HEK293 (cell line): ENCODE results near the gene NKX6-1.
A peak's percentile ranks its signal among the peaks of the same experiment; 100 is the strongest.

ENCODE experiments used
- CTCF ChIA-PET: fragments of 350-600 bp; formaldehyde crosslinking; extraction: SDS; loops from one replicate; lab custom pipeline; 2021; ENCODE audit warnings: antibody characterized with exemption; lab: Yijun Ruan, JAX
- POLR2A ChIA-PET: fragments of 300-600 bp; formaldehyde crosslinking; extraction: SDS; loops from one replicate; lab custom pipeline; 2020; ENCODE audit warnings: antibody characterized with exemption, inconsistent platforms; lab: Yijun Ruan, JAX
- H3K27ac ChIP-seq: fragments of 200-500 bp; sonication (Bioruptor generic); 2 replicates; pipeline ENCODE4 v1.5.1; 2014; ENCODE audit warnings: low read depth, low read length, control low read depth, inconsistent platforms; ENCODE audit errors: extremely low read depth
- H3K36me3 ChIP-seq, 2 experiments: fragments of 200-500 bp in 1 of 2; sonication (Bioruptor generic) in 1 of 2; 1 replicate in 1 of 2; 2 replicates in 1 of 2; pipeline ENCODE4 v1.5.1; 2014 to 2017; ENCODE audit warnings: inconsistent platforms in 2 of 2, low read length in 2 of 2; ENCODE audit not compliant: control insufficient read depth in 2 of 2, insufficient read depth in 1 of 2
- H3K4me1 ChIP-seq: fragments of 200-500 bp; sonication (Bioruptor generic); 2 replicates; pipeline ENCODE4 v1.5.1; 2014; ENCODE audit warnings: mild to moderate bottlenecking, low read length, inconsistent platforms; ENCODE audit not compliant: control insufficient read depth, insufficient read depth
- H3K4me3 ChIP-seq: 2 replicates; pipeline ENCODE4 v1.5.1; 2011; ENCODE audit warnings: low read depth, mild to moderate bottlenecking, control low read depth, low read length, moderate library complexity
- H3K9me3 ChIP-seq: fragments of 200-500 bp; sonication (Bioruptor generic); 2 replicates; pipeline ENCODE4 v1.5.1; 2014; ENCODE audit warnings: low read depth, low read length, inconsistent platforms; ENCODE audit not compliant: control insufficient read depth, insufficient read depth
- FEZF1 ChIP-seq: fragments of 450-650 bp; formaldehyde crosslinking; IDR thresholded peaks from 2 replicates; pipeline ENCODE4 v1.5.1; 2016; ENCODE audit warnings: missing biosample characterization, missing genetic modification characterization
- GFI1B ChIP-seq: fragments of 450-650 bp; formaldehyde crosslinking; IDR thresholded peaks from 2 replicates; pipeline ENCODE4 v1.5.1; 2016; ENCODE audit warnings: missing biosample characterization, missing genetic modification characterization
- HOXC10 ChIP-seq: sonication (generic); formaldehyde crosslinking; IDR thresholded peaks from 2 replicates; pipeline ENCODE4 v1.8.1; 2023; ENCODE audit warnings: mild to moderate bottlenecking, missing genetic modification reagents
- IKZF3 ChIP-seq: fragments of 450-650 bp; IDR thresholded peaks from 2 replicates; pipeline ENCODE4 v1.5.0; 2018; ENCODE audit warnings: missing biosample characterization, mild to moderate bottlenecking, missing genetic modification characterization, moderate library complexity
- KLF10 ChIP-seq: fragments of 450-650 bp; IDR thresholded peaks from 2 replicates; pipeline ENCODE4 v1.5.1; 2018; ENCODE audit warnings: missing biosample characterization, mild to moderate bottlenecking, missing genetic modification characterization
- PRDM10 ChIP-seq: fragments of 450-650 bp; formaldehyde crosslinking; IDR thresholded peaks from 2 replicates; pipeline ENCODE4 v1.5.1; 2016; ENCODE audit warnings: missing biosample characterization, missing genetic modification characterization
- SCRT1 ChIP-seq: fragments of 450-650 bp; formaldehyde crosslinking; IDR thresholded peaks from 2 replicates; pipeline ENCODE4 v1.5.1; 2016; ENCODE audit warnings: missing biosample characterization, missing genetic modification characterization, borderline replicate concordance
- ZBTB20 ChIP-seq: fragments of 450-650 bp; formaldehyde crosslinking; IDR thresholded peaks from 2 replicates; pipeline ENCODE4 v1.5.1; 2016; ENCODE audit warnings: missing biosample characterization, missing genetic modification characterization
- ZBTB26 ChIP-seq: fragments of 450-650 bp; formaldehyde crosslinking; optimal IDR thresholded peaks from 2 replicates; pipeline ENCODE3; 2016; ENCODE audit warnings: missing biosample characterization, mild to moderate bottlenecking, missing genetic modification characterization
- ZBTB48 ChIP-seq: fragments of 450-650 bp; formaldehyde crosslinking; IDR thresholded peaks from 2 replicates; pipeline ENCODE4 v1.5.1; 2016; ENCODE audit warnings: missing biosample characterization, missing genetic modification characterization
- ZBTB7A ChIP-seq: fragments of 450-650 bp; formaldehyde crosslinking; IDR thresholded peaks from 2 replicates; pipeline ENCODE4 v1.5.1; 2016; ENCODE audit warnings: low read depth, missing biosample characterization, missing genetic modification characterization
- ZBTB8A ChIP-seq: fragments of 450-650 bp; formaldehyde crosslinking; IDR thresholded peaks from 2 replicates; pipeline ENCODE4 v1.5.1; 2016; ENCODE audit warnings: missing biosample characterization, missing genetic modification characterization
- ZEB2 ChIP-seq: fragments of 450-650 bp; formaldehyde crosslinking; IDR thresholded peaks from 2 replicates; pipeline ENCODE4 v1.5.1; 2016; ENCODE audit warnings: missing biosample characterization, missing genetic modification characterization
- ZFP3 ChIP-seq: fragments of 450-650 bp; formaldehyde crosslinking; IDR thresholded peaks from 2 replicates; pipeline ENCODE4 v1.5.1; 2016; ENCODE audit warnings: low read depth, missing biosample characterization, missing genetic modification characterization
- ZNF121 ChIP-seq: fragments of 450-650 bp; formaldehyde crosslinking; IDR thresholded peaks from 2 replicates; pipeline ENCODE4 v1.5.1; 2016; ENCODE audit warnings: missing biosample characterization, missing genetic modification characterization
- ZNF140 ChIP-seq: fragments of 450-650 bp; formaldehyde crosslinking; IDR thresholded peaks from 2 replicates; pipeline ENCODE4 v1.5.1; 2016; ENCODE audit warnings: missing biosample characterization, missing genetic modification characterization
- ZNF175 ChIP-seq: fragments of 450-650 bp; formaldehyde crosslinking; IDR thresholded peaks from 2 replicates; pipeline ENCODE4 v1.5.1; 2016; ENCODE audit warnings: missing biosample characterization, missing genetic modification characterization
- ZNF214 ChIP-seq: fragments of 450-650 bp; formaldehyde crosslinking; IDR thresholded peaks from 2 replicates; pipeline ENCODE4 v1.5.1; 2017; ENCODE audit warnings: missing biosample characterization, mild to moderate bottlenecking, missing genetic modification characterization, borderline replicate concordance
- ZNF335 ChIP-seq: fragments of 450-650 bp; formaldehyde crosslinking; conservative IDR thresholded peaks from 2 replicates; pipeline ENCODE4 v1.5.1; 2016; ENCODE audit warnings: missing biosample characterization, missing genetic modification characterization
- ZNF366 ChIP-seq: fragments of 450-650 bp; formaldehyde crosslinking; conservative IDR thresholded peaks from 2 replicates; pipeline ENCODE4 v1.5.1; 2016; ENCODE audit warnings: missing biosample characterization, missing genetic modification characterization
- ZNF561 ChIP-seq: fragments of 450-650 bp; IDR thresholded peaks from 2 replicates; pipeline ENCODE4 v1.5.1; 2018; ENCODE audit warnings: missing biosample characterization, missing genetic modification characterization, borderline replicate concordance
- ZNF580 ChIP-seq: fragments of 450-650 bp; formaldehyde crosslinking; IDR thresholded peaks from 2 replicates; pipeline ENCODE4 v1.5.1; 2016; ENCODE audit warnings: missing biosample characterization, missing genetic modification characterization
- ZNF654 ChIP-seq: fragments of 450-650 bp; formaldehyde crosslinking; IDR thresholded peaks from 2 replicates; pipeline ENCODE4 v1.5.1; 2016; ENCODE audit warnings: low read depth, missing biosample characterization, missing genetic modification characterization
- ZNF692 ChIP-seq: fragments of 450-650 bp; formaldehyde crosslinking; IDR thresholded peaks from 2 replicates; pipeline ENCODE4 v1.5.1; 2016; ENCODE audit warnings: missing biosample characterization, missing genetic modification characterization
- ZNF747 ChIP-seq: fragments of 450-650 bp; formaldehyde crosslinking; IDR thresholded peaks from 2 replicates; pipeline ENCODE4 v1.5.1; 2016; ENCODE audit warnings: missing biosample characterization, missing genetic modification characterization
- ZNF777 ChIP-seq: fragments of 450-650 bp; formaldehyde crosslinking; IDR thresholded peaks from 2 replicates; pipeline ENCODE4 v1.5.1; 2017; ENCODE audit warnings: missing biosample characterization, missing genetic modification characterization, borderline replicate concordance
- ZNF830 ChIP-seq: fragments of 450-650 bp; IDR thresholded peaks from 2 replicates; pipeline ENCODE4 v1.5.0; 2018; ENCODE audit warnings: missing biosample characterization, missing genetic modification characterization, low read depth, mild to moderate bottlenecking, moderate library complexity
- ZNF843 ChIP-seq: fragments of 450-650 bp; formaldehyde crosslinking; IDR thresholded peaks from 2 replicates; pipeline ENCODE4 v1.5.1; 2016; ENCODE audit warnings: missing biosample characterization, missing genetic modification characterization

NKX6-1 gene

GRCh38 chr4:84500386-84501201 is 1.5 kb upstream of the NKX6-1 start:
- ChIA-PET CTCF (interaction anchor here (0.6 to 1.0 kb wide), 3 partner anchors 16 to 489 kb away, joined by 3 read pairs; no protein-coding TSS in a partner anchor), POLR2A (no interaction called here)
- Histone ChIP-seq H3K36me3 (peaks cover 0 to 14% of the 10 kb centered on the region in 2 experiments; a peak in 1 of 3 replicates), H3K4me3 (no peak overlapping the region), H3K4me1 (no peaks in the 10 kb centered on the region), H3K27ac (no peak overlapping the region), H3K9me3 (no peaks in the 10 kb centered on the region)
- TF ChIP-seq GFI1B (no peak), FEZF1 (no peak), ZNF214 (tag by site-specific recombination) (no peak), ZNF580 (tag by site-specific recombination) (no peak), ZNF140 (tag by site-specific recombination) (no peak), IKZF3 (tag by site-specific recombination) (no peak)

GRCh38 chr4:84499624-84499982 is 511 bp upstream of the NKX6-1 start:
- Histone ChIP-seq H3K9me3 (no peaks in the 10 kb centered on the region), H3K4me3 (peak overlapping the region; percentile 26), H3K27ac (no peak overlapping the region), H3K4me1 (no peaks in the 10 kb centered on the region), H3K36me3 (peaks cover 0 to 21% of the 10 kb centered on the region in 2 experiments; a peak in 2 of 3 replicates)
- ChIA-PET CTCF (interaction anchor here (0.6 to 1.2 kb wide), 5 partner anchors 8 to 1421 kb away, joined by 3 to 5 read pairs (median 3); no protein-coding TSS in a partner anchor), POLR2A (interaction anchor here (0.7 to 1.5 kb wide), 3 partner anchors 36 to 467 kb away, joined by 3 to 8 read pairs (median 7); partner anchors contain the start of genes CDS1 and WDFY3)
- TF ChIP-seq ZNF843 (tag by site-specific recombination) (0 out of 2 replicates have a peak, but pooled peaks have one; percentile 35), ZNF561 (tag by site-specific recombination) (peak; percentile 51; the same call in 1 of the 2 replicates), ZNF121 (no peak), ZNF175 (tag by site-specific recombination) (no peak), ZNF335 (peak; percentile 84), HOXC10 (CRISPR knock-in tag) (no peak), ZNF580 (tag by site-specific recombination) (no peak), SCRT1 (tag by site-specific recombination) (no peak), ZNF830 (no peak), ZBTB7A (tag by site-specific recombination) (no peak), KLF10 (tag by site-specific recombination) (peak; percentile 49; the same call in 1 of the 2 replicates), ZFP3 (no peak), ZNF747 (tag by site-specific recombination) (no peak), ZBTB26 (tag by site-specific recombination) (peak; percentile 15), ZNF366 (tag by site-specific recombination) (0 out of 2 replicates have a peak, but pooled peaks have one; percentile 7), ZBTB8A (tag by site-specific recombination) (no peak; the same call in 1 of the 2 replicates), ZNF654 (tag by site-specific recombination) (no peak), ZNF692 (tag by site-specific recombination) (0 out of 2 replicates have a peak, but pooled peaks have one; percentile 7), ZBTB20 (tag by site-specific recombination) (no peak), PRDM10 (tag by site-specific recombination) (peak; percentile 81), ZNF777 (tag by site-specific recombination) (peak; percentile 15; the same call in 1 of the 2 replicates), ZBTB48 (tag by site-specific recombination) (peak; percentile 69; the same call in 1 of the 2 replicates), ZEB2 (peak; percentile 12; the same call in 1 of the 2 replicates)
